ENCODE data around the gene C9orf78.

DNA sequence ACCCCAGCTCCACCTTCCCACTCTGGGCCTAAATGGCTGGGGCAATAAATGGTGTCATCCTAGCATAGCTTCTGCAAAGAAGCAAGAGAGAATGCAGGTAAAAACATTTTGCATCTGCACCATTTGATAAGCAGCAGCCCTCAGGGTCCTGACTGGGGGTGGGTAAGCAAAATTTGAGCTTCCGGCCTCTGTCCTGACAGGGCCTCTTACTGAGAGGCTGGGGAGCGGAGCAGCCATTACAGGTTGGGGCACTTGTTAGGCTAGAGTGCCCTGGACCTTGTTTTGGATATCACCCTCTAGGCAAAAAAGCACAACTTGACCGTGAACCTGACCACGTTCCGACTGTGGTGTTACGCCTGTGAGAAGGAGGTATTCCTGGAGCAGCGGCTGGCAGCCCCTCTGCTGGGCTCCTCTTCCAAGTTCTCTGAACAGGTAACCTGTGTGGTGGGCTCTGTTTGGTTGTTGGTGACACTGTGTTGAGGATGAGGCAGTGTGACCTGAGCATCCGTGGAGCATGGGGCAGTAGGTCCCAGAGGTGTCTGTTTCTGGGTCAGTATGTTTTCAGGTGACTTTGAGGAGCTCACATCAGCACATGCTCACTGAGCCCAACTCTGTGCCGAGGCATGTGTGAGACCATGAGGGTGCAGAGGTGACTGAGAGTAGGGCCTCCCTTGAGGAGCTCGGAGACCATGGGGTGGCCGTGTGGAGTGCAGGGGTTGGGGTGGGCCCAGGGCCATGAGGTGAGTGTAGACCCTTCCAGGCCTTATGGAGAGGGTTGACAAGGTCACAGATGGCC is 23.3 kb upstream of the C9orf78 start:
- TF ChIP-seq, protein P1, sequence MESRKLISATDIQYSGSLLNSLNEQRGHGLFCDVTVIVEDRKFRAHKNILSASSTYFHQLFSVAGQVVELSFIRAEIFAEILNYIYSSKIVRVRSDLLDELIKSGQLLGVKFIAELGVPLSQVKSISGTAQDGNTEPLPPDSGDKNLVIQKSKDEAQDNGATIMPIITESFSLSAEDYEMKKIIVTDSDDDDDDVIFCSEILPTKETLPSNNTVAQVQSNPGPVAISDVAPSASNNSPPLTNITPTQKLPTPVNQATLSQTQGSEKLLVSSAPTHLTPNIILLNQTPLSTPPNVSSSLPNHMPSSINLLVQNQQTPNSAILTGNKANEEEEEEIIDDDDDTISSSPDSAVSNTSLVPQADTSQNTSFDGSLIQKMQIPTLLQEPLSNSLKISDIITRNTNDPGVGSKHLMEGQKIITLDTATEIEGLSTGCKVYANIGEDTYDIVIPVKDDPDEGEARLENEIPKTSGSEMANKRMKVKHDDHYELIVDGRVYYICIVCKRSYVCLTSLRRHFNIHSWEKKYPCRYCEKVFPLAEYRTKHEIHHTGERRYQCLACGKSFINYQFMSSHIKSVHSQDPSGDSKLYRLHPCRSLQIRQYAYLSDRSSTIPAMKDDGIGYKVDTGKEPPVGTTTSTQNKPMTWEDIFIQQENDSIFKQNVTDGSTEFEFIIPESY (IDR thresholded peaks at IDR 0.05), result no peak
- TF ChIP-seq, protein P2, sequence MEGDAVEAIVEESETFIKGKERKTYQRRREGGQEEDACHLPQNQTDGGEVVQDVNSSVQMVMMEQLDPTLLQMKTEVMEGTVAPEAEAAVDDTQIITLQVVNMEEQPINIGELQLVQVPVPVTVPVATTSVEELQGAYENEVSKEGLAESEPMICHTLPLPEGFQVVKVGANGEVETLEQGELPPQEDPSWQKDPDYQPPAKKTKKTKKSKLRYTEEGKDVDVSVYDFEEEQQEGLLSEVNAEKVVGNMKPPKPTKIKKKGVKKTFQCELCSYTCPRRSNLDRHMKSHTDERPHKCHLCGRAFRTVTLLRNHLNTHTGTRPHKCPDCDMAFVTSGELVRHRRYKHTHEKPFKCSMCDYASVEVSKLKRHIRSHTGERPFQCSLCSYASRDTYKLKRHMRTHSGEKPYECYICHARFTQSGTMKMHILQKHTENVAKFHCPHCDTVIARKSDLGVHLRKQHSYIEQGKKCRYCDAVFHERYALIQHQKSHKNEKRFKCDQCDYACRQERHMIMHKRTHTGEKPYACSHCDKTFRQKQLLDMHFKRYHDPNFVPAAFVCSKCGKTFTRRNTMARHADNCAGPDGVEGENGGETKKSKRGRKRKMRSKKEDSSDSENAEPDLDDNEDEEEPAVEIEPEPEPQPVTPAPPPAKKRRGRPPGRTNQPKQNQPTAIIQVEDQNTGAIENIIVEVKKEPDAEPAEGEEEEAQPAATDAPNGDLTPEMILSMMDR (IDR thresholded peaks at IDR 0.05; ENCODE audit: low read depth, low read length, missing input control), result no peak
- TF ChIP-seq TAF1 (conservative IDR thresholded peaks at IDR 0.05), result no peak
- TF ChIP-seq, protein P3, sequence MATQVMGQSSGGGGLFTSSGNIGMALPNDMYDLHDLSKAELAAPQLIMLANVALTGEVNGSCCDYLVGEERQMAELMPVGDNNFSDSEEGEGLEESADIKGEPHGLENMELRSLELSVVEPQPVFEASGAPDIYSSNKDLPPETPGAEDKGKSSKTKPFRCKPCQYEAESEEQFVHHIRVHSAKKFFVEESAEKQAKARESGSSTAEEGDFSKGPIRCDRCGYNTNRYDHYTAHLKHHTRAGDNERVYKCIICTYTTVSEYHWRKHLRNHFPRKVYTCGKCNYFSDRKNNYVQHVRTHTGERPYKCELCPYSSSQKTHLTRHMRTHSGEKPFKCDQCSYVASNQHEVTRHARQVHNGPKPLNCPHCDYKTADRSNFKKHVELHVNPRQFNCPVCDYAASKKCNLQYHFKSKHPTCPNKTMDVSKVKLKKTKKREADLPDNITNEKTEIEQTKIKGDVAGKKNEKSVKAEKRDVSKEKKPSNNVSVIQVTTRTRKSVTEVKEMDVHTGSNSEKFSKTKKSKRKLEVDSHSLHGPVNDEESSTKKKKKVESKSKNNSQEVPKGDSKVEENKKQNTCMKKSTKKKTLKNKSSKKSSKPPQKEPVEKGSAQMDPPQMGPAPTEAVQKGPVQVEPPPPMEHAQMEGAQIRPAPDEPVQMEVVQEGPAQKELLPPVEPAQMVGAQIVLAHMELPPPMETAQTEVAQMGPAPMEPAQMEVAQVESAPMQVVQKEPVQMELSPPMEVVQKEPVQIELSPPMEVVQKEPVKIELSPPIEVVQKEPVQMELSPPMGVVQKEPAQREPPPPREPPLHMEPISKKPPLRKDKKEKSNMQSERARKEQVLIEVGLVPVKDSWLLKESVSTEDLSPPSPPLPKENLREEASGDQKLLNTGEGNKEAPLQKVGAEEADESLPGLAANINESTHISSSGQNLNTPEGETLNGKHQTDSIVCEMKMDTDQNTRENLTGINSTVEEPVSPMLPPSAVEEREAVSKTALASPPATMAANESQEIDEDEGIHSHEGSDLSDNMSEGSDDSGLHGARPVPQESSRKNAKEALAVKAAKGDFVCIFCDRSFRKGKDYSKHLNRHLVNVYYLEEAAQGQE (IDR thresholded peaks at IDR 0.05), result no peak

Measured in liver (tissue), 3 donors.